Right lobe of liver (tissue), 4 donors: ENCODE measurements around the gene MED15.

Source experiments
- POLR2A ChIP-seq: fragments of 450-650 bp; IDR thresholded peaks from one replicate; pipeline ENCODE4 v1.6.1; 2017; ENCODE audit warnings: antibody characterized with exemption, mild to moderate bottlenecking
- TF ChIP-seq, protein P1 (sequence below), 4 donors: fragments of 200-600 bp in 3 of 4; fragments of 450-650 bp in 1 of 4; IDR thresholded peaks; one replicate each; pipeline versions ENCODE4 v1.5.1 to v1.8.0; 2016 to 2022; ENCODE audit warnings: antibody characterized with exemption in 4 of 4, mild to moderate bottlenecking in 2 of 4
- donor health status: DM: no; HTN: no; CAD: no.
- donor health status: DM: no; HTN: no; CAD: no.
- donor health status: DM: no; HTN: yes; CAD: no.

DNA sequence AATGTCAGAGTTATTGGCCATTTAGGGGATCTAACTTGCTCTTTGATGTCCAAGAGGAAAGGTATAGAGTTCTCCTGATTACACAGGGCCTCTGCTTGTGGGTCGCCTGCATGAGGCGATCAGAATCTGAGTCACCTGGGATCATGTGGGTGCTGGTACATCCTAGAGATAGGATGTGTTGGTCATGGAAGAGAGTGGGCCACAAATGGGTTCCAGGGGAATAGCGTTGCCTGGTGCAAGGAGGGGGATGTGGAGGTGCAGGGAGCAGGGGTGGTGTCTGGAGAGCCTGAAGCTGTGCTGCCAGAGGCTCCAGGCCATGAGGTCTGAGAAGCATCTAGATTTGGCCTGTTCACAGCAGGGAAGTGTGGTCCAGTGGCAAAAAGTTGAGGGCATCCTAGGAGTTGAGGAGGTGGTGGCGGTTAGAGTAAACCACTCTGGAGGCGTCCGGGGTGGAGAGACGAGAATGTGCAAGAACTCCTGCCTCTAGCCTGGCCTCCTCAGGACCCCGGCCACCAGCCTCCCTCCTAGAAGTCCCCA, 92.8 kb downstream of the MED15 start:
- TF ChIP-seq, protein P1, sequence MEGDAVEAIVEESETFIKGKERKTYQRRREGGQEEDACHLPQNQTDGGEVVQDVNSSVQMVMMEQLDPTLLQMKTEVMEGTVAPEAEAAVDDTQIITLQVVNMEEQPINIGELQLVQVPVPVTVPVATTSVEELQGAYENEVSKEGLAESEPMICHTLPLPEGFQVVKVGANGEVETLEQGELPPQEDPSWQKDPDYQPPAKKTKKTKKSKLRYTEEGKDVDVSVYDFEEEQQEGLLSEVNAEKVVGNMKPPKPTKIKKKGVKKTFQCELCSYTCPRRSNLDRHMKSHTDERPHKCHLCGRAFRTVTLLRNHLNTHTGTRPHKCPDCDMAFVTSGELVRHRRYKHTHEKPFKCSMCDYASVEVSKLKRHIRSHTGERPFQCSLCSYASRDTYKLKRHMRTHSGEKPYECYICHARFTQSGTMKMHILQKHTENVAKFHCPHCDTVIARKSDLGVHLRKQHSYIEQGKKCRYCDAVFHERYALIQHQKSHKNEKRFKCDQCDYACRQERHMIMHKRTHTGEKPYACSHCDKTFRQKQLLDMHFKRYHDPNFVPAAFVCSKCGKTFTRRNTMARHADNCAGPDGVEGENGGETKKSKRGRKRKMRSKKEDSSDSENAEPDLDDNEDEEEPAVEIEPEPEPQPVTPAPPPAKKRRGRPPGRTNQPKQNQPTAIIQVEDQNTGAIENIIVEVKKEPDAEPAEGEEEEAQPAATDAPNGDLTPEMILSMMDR (IDR thresholded peaks at IDR 0.05): no peak
- TF ChIP-seq POLR2A: no peak
